ENCODE data around the gene SMCO3.
A peak's percentile ranks its signal among the peaks of the same experiment; 100 is the strongest.

DNA sequence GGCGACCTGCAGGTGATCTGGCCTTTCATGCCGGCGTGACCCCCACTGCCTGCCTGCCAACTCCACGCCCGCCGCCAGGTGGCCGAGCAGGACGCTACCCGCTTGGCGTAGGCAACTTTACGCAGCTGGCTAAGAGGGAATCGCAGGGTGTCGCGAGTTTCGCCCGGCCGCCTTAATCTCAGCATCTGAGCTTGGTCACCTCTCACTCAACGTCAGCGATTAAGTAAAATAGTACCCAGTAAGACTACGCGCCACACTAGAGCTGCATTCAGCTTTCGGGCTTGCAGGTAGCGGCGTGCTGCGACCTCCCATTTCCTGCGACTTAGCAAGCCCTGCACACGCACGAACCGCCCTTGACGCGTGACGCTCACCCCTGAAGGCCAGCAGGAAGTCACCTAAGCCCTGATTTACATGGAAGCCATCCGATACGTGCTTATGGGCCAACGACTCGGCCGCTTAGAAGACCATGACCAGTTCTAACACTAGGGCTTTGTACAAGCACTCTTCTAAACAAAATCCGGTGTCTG lies 44.0 kb downstream of the SMCO3 start:
- TF ChIP-seq, protein P1, sequence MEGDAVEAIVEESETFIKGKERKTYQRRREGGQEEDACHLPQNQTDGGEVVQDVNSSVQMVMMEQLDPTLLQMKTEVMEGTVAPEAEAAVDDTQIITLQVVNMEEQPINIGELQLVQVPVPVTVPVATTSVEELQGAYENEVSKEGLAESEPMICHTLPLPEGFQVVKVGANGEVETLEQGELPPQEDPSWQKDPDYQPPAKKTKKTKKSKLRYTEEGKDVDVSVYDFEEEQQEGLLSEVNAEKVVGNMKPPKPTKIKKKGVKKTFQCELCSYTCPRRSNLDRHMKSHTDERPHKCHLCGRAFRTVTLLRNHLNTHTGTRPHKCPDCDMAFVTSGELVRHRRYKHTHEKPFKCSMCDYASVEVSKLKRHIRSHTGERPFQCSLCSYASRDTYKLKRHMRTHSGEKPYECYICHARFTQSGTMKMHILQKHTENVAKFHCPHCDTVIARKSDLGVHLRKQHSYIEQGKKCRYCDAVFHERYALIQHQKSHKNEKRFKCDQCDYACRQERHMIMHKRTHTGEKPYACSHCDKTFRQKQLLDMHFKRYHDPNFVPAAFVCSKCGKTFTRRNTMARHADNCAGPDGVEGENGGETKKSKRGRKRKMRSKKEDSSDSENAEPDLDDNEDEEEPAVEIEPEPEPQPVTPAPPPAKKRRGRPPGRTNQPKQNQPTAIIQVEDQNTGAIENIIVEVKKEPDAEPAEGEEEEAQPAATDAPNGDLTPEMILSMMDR (IDR thresholded peaks at IDR 0.05): peak; percentile 73 to 90 (median 85)
- no peak for TF ChIP-seq POLR2A (IDR thresholded peaks at IDR 0.05)
